ENCODE results near the gene KRTAP10-10.
"Not testable (repeated sequence)": the region's sequence is repeated elsewhere in the genome, so short reads cannot be mapped to it uniquely, and the experiment has no call there.

Gene KRTAP10-10

DNA sequence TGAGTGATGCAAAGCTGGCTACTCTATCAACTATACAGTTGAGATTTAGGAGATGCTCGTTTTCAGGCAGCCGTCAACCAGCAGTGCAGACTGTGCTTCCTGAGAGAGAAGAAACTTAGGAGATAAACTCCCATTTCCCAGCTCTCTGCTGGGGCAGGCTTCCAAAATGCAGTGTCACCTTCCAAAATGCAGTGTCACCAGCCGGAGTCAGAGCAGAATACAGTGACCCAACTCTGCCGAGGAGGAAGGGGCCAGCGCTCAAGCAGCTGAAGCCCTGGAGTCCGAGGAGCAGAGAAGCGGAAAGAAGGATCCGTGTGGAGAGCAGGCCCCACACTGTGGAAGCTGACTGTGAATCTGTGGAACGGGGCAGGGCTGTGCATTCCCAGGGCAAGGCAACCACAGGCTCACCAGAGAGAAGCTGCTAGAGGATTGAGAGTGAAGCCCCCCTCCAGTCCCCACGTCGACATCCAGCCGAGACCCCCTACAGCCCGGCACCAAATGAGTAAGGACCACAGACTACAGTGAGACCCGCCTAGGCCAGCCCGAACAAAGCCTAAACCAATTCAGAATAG lies 45.5 kb downstream of the KRTAP10-10 start:
- no peak overlapping the region for H2AFZ ChIP-seq (ENCODE audit: low read depth, low read length)
- no peak overlapping the region for H3K9ac ChIP-seq (ENCODE audit: low read length)
- no peak overlapping the region for H3K4me2 ChIP-seq (ENCODE audit: low read length)
- H3K27ac ChIP-seq (ENCODE audit: low read length): no peak overlapping the region
- H3K27me3 ChIP-seq (ENCODE audit: low read depth, low read length): no peaks in the 10 kb centered on the region
- H3K4me3 ChIP-seq (ENCODE audit: low read length): no peak overlapping the region
- H3K36me3 ChIP-seq (replicated peaks; ENCODE audit: low read depth, low read length): no peaks in the 10 kb centered on the region
- H3K79me2 ChIP-seq (ENCODE audit: low read length): no peaks in the 10 kb centered on the region
- H3K4me1 ChIP-seq (ENCODE audit: low read length): no peaks in the 10 kb centered on the region
- no peaks in the 10 kb centered on the region for H4K20me1 ChIP-seq (ENCODE audit: insufficient read depth, low read length)
- H3K9me3 ChIP-seq (ENCODE audit: insufficient read depth, low read length): no peaks in the 10 kb centered on the region
- TF ChIP-seq EZH2phosphoT487 (IDR thresholded peaks at IDR 0.05; ENCODE audit: low read depth): no peak

DNA sequence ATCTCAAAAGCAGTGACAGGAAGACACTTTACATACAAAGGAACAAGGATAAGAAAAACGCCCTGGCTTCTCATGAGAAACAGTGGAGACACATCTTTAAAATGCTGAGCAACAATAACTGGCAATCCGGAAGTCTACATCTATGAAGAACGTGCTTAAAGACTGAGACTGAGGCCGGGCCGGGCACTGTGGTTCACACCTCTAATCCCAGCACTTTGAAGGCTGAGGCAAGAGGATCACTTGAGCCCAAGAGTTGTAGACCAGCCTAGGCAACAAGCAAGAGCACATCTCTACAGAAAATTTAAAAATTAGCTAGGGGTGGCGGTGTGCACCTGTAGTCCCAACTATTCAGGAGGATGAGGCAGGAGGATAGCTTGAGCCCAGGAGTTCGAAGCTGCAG lies 46.9 kb downstream of the KRTAP10-10 start:
- Histone ChIP-seq H2AFZ (ENCODE audit: low read depth, low read length) (no peak overlapping the region), H3K36me3 (replicated peaks; ENCODE audit: low read depth, low read length) (no peaks in the 10 kb centered on the region), H3K27me3 (ENCODE audit: low read depth, low read length) (no peaks in the 10 kb centered on the region), H3K9me3 (ENCODE audit: insufficient read depth, low read length) (no peaks in the 10 kb centered on the region), H4K20me1 (ENCODE audit: insufficient read depth, low read length) (no peaks in the 10 kb centered on the region), H3K4me1 (ENCODE audit: low read length) (no peaks in the 10 kb centered on the region), H3K27ac (ENCODE audit: low read length) (no peak overlapping the region), H3K9ac (ENCODE audit: low read length) (no peak overlapping the region), H3K79me2 (ENCODE audit: low read length) (no peaks in the 10 kb centered on the region), H3K4me3 (ENCODE audit: low read length) (no peak overlapping the region), H3K4me2 (ENCODE audit: low read length) (no peak overlapping the region)
- TF ChIP-seq, protein P1, sequence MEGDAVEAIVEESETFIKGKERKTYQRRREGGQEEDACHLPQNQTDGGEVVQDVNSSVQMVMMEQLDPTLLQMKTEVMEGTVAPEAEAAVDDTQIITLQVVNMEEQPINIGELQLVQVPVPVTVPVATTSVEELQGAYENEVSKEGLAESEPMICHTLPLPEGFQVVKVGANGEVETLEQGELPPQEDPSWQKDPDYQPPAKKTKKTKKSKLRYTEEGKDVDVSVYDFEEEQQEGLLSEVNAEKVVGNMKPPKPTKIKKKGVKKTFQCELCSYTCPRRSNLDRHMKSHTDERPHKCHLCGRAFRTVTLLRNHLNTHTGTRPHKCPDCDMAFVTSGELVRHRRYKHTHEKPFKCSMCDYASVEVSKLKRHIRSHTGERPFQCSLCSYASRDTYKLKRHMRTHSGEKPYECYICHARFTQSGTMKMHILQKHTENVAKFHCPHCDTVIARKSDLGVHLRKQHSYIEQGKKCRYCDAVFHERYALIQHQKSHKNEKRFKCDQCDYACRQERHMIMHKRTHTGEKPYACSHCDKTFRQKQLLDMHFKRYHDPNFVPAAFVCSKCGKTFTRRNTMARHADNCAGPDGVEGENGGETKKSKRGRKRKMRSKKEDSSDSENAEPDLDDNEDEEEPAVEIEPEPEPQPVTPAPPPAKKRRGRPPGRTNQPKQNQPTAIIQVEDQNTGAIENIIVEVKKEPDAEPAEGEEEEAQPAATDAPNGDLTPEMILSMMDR (IDR thresholded peaks at IDR 0.05; ENCODE audit: low read depth, low read length): no peak
- no peak for TF ChIP-seq EZH2phosphoT487 (IDR thresholded peaks at IDR 0.05; ENCODE audit: low read depth)

GRCh38 chr21:44684483-44684882 lies 47.3 kb downstream of the KRTAP10-10 start:
- Histone ChIP-seq H3K79me2 (ENCODE audit: low read length) (no peaks in the 10 kb centered on the region), H3K4me2 (ENCODE audit: low read length) (no peak overlapping the region), H4K20me1 (ENCODE audit: insufficient read depth, low read length) (no peaks in the 10 kb centered on the region), H3K9ac (ENCODE audit: low read length) (no peak overlapping the region), H3K9me3 (ENCODE audit: insufficient read depth, low read length) (no peaks in the 10 kb centered on the region), H3K4me3 (ENCODE audit: low read length) (no peak overlapping the region), H3K4me1 (ENCODE audit: low read length) (no peaks in the 10 kb centered on the region), H3K36me3 (replicated peaks; ENCODE audit: low read depth, low read length) (no peaks in the 10 kb centered on the region), H3K27me3 (ENCODE audit: low read depth, low read length) (no peaks in the 10 kb centered on the region), H3K27ac (ENCODE audit: low read length) (no peak overlapping the region), H2AFZ (ENCODE audit: low read depth, low read length) (no peak overlapping the region)
- TF ChIP-seq, protein P1 (IDR thresholded peaks at IDR 0.05; ENCODE audit: low read depth, low read length): no peak
- TF ChIP-seq EZH2phosphoT487 (IDR thresholded peaks at IDR 0.05; ENCODE audit: low read depth): no peak

DNA sequence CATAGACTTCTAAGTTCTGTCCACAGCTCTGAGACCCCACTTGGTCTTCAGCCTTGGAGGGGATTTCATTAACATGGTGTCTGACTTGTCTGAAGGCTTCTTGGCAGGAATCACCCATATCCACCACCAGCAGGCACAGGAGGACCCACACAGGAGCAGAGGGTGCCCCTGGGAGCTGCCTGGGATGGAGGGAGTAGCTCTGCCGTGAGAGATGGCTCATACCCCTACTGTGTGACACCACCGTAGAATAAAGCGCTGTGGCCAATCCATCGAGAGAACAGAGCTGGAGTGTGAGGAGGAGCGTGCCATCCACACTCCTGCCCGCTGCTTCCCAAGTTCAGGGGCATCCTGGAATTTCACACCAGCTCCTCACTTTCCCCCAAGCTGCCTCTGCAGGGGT lies 47.9 kb downstream of the KRTAP10-10 start:
- H4K20me1 ChIP-seq (ENCODE audit: insufficient read depth, low read length); H3K27me3 ChIP-seq (ENCODE audit: low read depth, low read length); H3K36me3 ChIP-seq (replicated peaks; ENCODE audit: low read depth, low read length); H3K79me2 ChIP-seq (ENCODE audit: low read length); H2AFZ ChIP-seq (ENCODE audit: low read depth, low read length); H3K9me3 ChIP-seq (ENCODE audit: insufficient read depth, low read length); H3K9ac ChIP-seq (ENCODE audit: low read length); H3K27ac ChIP-seq (ENCODE audit: low read length); H3K4me2 ChIP-seq (ENCODE audit: low read length); H3K4me1 ChIP-seq (ENCODE audit: low read length); H3K4me3 ChIP-seq (ENCODE audit: low read length): not testable (repeated sequence)

DNA sequence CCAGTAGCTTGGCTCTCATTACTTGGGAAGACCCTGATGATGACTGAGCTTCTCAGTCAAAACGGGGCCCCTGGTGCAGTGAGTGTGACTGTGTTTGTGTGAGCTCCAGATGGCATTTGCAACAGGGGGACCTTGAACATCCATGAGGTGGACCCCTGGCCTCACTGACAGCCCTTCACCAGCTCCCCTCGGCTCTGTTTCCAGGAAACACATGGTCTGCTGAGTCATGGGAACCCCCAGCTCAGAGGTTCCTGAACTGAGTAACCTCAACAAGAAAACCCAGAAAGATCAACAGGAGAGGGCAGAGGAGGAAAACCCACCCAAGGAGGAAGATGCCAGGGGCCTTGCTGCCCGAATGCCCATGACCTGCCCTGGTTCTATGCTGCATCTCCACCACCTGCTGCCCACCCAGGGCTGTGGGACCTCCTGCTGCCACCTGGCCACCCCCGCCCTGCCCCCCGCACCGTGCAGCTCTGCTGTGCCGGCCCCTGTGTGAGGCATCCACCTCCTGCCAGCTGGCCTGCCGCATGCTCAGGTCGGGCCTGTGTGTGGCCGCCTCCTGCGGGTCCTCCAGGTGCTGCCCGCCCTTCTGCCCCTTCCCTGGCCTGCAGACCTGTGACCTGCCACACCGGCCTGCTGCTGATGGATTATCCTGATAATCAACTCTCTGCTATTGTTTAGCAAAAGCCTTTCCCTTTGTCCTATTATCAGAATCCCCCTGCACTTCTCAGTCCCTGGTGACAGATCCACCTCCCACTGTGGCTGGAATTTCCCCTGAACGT lies 49.0 kb downstream of the KRTAP10-10 start:
- no peaks in the 10 kb centered on the region for H3K9me3 ChIP-seq (ENCODE audit: insufficient read depth, low read length)
- H2AFZ ChIP-seq (ENCODE audit: low read depth, low read length): no peak overlapping the region

More for the DNA sequence above, 49.0 kb downstream of the KRTAP10-10 start:
- Histone ChIP-seq H3K4me2 (ENCODE audit: low read length) (no peak overlapping the region), H3K36me3 (replicated peaks; ENCODE audit: low read depth, low read length) (no peaks in the 10 kb centered on the region), H3K79me2 (ENCODE audit: low read length) (no peaks in the 10 kb centered on the region), H4K20me1 (ENCODE audit: insufficient read depth, low read length) (no peaks in the 10 kb centered on the region), H3K9ac (ENCODE audit: low read length) (no peak overlapping the region), H3K27me3 (ENCODE audit: low read depth, low read length) (no peaks in the 10 kb centered on the region), H3K4me3 (ENCODE audit: low read length) (no peak overlapping the region), H3K4me1 (ENCODE audit: low read length) (no peaks in the 10 kb centered on the region), H3K27ac (ENCODE audit: low read length) (no peak overlapping the region)
- no peak for TF ChIP-seq EZH2phosphoT487 (IDR thresholded peaks at IDR 0.05; ENCODE audit: low read depth)
- TF ChIP-seq, protein P1 (IDR thresholded peaks at IDR 0.05; ENCODE audit: low read depth, low read length): no peak

Data from OCI-LY3 (cell line).